NT2/D1 (cell line): Measurements from ENCODE around the gene CDK14.

Experiments
- SUZ12 ChIP-seq: IDR thresholded peaks from 2 replicates; pipeline ENCODE4 v1.6.1; 2011; ENCODE audit not compliant: insufficient read length, insufficient read depth; ENCODE audit errors: extremely low read depth
- YY1 ChIP-seq: IDR thresholded peaks from 2 replicates; pipeline ENCODE4 v1.6.1; 2011; ENCODE audit not compliant: insufficient read length, insufficient read depth
- ZNF274 ChIP-seq: IDR thresholded peaks from 2 replicates; pipeline ENCODE4 v1.6.1; 2011; ENCODE audit warnings: mild to moderate bottlenecking, low read depth, low read length

- TF ChIP-seq YY1 (no peak), SUZ12 (no peak), ZNF274 (no peak)
Observed at GRCh38 chr7:90761584-90761983, 165.5 kb downstream of the CDK14 start.
